Activated T-cell treated with anti-CD3 and anti-CD28 coated beads for 48 hours (primary cell): Measurements from ENCODE around the gene AK5.

Source experiments
- DNase-seq: peaks from one replicate; pipeline ENCODE4 v3.0.0-alpha.2; 2020; ENCODE audit warnings: low read depth

Gene AK5

DNA sequence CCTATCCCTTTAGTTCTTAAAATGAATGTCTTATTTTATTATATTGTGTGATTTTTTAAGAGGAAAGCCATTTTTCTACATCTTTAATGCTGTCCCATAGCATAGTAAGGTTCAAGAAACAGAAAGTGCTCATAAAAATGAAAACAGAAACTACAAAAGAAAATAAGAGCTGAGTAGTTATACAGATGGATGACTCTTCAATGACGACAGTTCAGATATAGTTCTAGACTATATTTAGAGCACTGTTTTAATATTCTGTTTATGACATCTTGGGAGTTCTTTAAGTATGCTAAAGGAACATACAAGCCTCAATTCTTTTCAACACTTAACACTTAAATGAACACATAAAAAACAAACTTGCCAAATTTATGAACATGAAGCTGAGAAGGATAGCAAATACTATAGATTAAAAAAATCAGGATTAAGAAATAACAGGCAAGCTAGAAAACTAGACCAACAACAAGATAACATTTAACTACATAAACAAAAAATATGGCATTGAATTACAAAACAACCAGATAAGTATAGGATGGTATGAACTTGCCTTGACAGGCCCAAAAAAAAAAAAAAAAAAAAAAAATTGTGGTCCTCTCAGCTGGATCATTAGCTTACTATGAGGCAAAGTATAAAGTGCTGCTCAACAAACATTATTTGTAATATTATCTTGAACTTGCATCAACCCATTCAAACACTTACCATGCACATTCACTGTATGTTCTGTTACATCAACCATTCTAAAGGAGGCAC lies 312.7 kb downstream of the AK5 start:
- no peak for DNase-seq

DNA sequence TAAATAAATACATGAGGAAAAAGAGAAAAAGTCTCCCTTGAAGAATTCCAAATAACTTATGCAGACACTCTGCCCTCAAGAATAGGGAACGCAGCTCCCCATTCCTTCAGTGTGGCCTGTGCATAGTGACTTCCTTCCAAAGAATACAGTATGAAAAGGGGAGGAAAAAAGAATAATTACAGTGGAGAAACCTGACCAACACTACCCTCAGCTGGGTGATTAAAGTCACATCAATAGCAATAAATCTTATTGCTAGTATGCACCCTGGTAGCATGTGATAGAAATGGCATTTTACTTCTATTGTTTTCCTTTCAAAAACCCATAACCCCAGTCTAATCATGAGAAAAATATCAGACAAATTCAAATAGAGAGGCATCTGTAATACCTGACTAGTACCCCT lies 315.5 kb downstream of the AK5 start:
- DNase-seq: no peak

DNA sequence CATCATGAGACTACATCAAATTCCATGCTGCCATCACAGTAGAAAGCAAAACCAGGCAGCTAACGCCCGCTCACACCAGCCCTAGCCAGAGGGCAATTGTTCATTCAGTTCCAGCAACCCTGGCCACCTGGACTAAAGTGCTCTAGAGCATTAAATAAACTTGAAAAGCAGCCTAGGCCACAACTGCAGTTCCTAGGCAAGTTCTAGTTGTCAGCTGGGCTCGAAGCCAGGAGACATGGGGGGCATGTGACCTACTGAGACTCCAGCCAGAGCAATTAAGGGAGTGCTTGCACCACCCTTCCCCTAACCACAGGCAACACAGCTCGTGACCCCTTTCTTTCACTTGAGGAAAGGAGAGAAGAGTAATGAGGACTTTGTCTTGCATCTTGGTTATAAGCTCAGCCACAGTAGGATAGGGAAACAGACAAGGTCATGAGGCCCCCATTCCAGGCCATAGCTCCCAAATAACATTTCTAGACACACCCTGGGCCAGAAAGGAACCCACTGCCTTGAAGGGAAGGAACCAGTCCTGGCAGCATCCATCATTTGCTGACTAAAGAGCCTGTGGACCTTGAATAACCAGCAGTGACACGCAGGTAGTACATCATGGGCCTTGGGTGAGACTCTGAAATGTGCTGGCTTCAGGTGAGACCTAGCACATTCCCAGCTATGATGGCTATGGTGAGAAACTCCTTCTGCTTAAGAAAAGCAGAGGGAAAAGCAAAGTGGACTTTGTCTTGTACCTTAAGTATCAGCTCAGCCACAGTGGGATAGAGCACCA lies 323.6 kb downstream of the AK5 start:
- no peak for DNase-seq

DNA sequence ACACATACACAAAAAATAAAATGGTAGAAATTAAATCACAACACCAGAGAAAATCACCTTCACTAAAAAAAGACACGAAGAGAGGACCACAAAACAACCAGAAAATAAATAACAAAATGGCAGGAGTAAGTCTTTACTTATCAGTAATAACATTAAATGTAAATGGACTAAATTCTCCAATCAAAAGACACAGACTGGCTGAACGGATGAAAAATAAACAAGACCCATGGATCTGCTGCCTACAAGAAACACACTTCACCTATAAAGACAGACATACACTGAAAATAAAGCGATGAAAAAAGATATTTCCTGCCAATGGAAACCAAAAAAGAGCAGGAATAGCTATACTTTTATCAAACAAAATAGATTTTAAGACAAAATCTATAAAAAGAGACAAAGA lies 327.1 kb downstream of the AK5 start:
- DNase-seq: no peak
